NCI-H1092 (cell line): Measurements from ENCODE around the gene SLC41A3.

ENCODE experiments used
- DNase-seq: peaks from one replicate; lab custom pipeline; 2025; lab: John Stamatoyannopoulos, UW

Gene SLC41A3

GRCh38 chr3:126083913-126084767 lies at the start of gene SLC41A3:
Gene SLC41A3, minus strand, starts transcription at chr3:126084124. Its CDS starts 15,905 bp downstream, at chr3:126068219.
- DNase-seq: peak; percentile 82

GRCh38 chr3:126133606-126134005 lies 49.7 kb upstream of the SLC41A3 start:
- no peak for DNase-seq

GRCh38 chr3:126132751-126133511 lies 49.0 kb upstream of the SLC41A3 start:
- DNase-seq: no peak

GRCh38 chr3:126131881-126132750 lies 48.2 kb upstream of the SLC41A3 start:
- DNase-seq: no peak

- no peak for DNase-seq
These were observed 47.2 kb upstream of the SLC41A3 start for GRCh38 chr3:126130981-126131745.

- no peak for DNase-seq
These were observed 46.3 kb upstream of the SLC41A3 start for GRCh38 chr3:126130081-126130855.

GRCh38 chr3:126129398-126129891 lies 45.5 kb upstream of the SLC41A3 start:
- no peak for DNase-seq

GRCh38 chr3:126128504-126129397 lies 44.8 kb upstream of the SLC41A3 start:
- DNase-seq: no peak

GRCh38 chr3:126127904-126128303 lies 44.0 kb upstream of the SLC41A3 start:
- no peak for DNase-seq

GRCh38 chr3:126127452-126127851 lies 43.5 kb upstream of the SLC41A3 start:
- DNase-seq: no peak

- DNase-seq: no peak
These were observed 43.0 kb upstream of the SLC41A3 start for GRCh38 chr3:126126811-126127431.

- no peak for DNase-seq
These were observed 42.4 kb upstream of the SLC41A3 start for GRCh38 chr3:126126286-126126685.

GRCh38 chr3:126125781-126126251 lies 41.9 kb upstream of the SLC41A3 start:
- DNase-seq: no peak

GRCh38 chr3:126125341-126125740 lies 41.4 kb upstream of the SLC41A3 start:
- no peak for DNase-seq

- DNase-seq: no peak
These were observed 41.0 kb upstream of the SLC41A3 start for GRCh38 chr3:126124896-126125295.

GRCh38 chr3:126124148-126124868 lies 40.4 kb upstream of the SLC41A3 start:
- no peak for DNase-seq

- no peak for DNase-seq
These were observed 37.7 kb upstream of the SLC41A3 start for GRCh38 chr3:126121632-126122031.

- DNase-seq: no peak
These were observed 37.1 kb upstream of the SLC41A3 start for GRCh38 chr3:126121074-126121473.
